HG03520 (cell line): ENCODE measurements around the gene KCNIP4.

Source experiments
- ATAC-seq: cut with Tn5 transposase; IDR thresholded peaks from one replicate; pipeline ENCODE4 v1.9.1; 2021; ENCODE audit warnings: mild to moderate bottlenecking, moderate library complexity; ENCODE audit not compliant: unreplicated experiment

The KCNIP4 gene

GRCh38 chr4:21856754-21857153 is 91.8 kb downstream of the KCNIP4 start:
- ATAC-seq: no peak

- ATAC-seq: no peak
Observed at GRCh38 chr4:21856301-21856700, 92.3 kb downstream of the KCNIP4 start.

GRCh38 chr4:21849077-21849476 is 99.5 kb downstream of the KCNIP4 start:
- no peak for ATAC-seq

- ATAC-seq: no peak
Observed at GRCh38 chr4:21848021-21848420, 100.6 kb downstream of the KCNIP4 start.

- ATAC-seq: no peak
Observed at GRCh38 chr4:21845663-21846062, 102.9 kb downstream of the KCNIP4 start.

GRCh38 chr4:21835712-21836111 is 112.9 kb downstream of the KCNIP4 start:
- no peak for ATAC-seq

GRCh38 chr4:21830272-21830671 is 118.3 kb downstream of the KCNIP4 start:
- ATAC-seq: no peak

- no peak for ATAC-seq
Observed at GRCh38 chr4:21827575-21827974, 121.0 kb downstream of the KCNIP4 start.

- no peak for ATAC-seq
Observed at GRCh38 chr4:21826071-21826470, 122.5 kb downstream of the KCNIP4 start.

GRCh38 chr4:21819086-21819485 is 129.5 kb downstream of the KCNIP4 start:
- ATAC-seq: no peak

GRCh38 chr4:21815651-21816377 is 132.8 kb downstream of the KCNIP4 start:
- no peak for ATAC-seq

- no peak for ATAC-seq
Observed at GRCh38 chr4:21811565-21811964, 137.0 kb downstream of the KCNIP4 start.

GRCh38 chr4:21806991-21807390 is 141.6 kb downstream of the KCNIP4 start:
- no peak for ATAC-seq

- ATAC-seq: no peak
Observed at GRCh38 chr4:21802406-21802805, 146.2 kb downstream of the KCNIP4 start.

- ATAC-seq: no peak
Observed at GRCh38 chr4:21801661-21802385, 146.7 kb downstream of the KCNIP4 start.

- ATAC-seq: no peak
Observed at GRCh38 chr4:21795091-21795490, 153.5 kb downstream of the KCNIP4 start.

GRCh38 chr4:21792736-21793135 is 155.8 kb downstream of the KCNIP4 start:
- ATAC-seq: no peak

GRCh38 chr4:21790438-21791029 is 158.0 kb downstream of the KCNIP4 start:
- no peak for ATAC-seq

- no peak for ATAC-seq
Observed at GRCh38 chr4:21780148-21780547, 168.4 kb downstream of the KCNIP4 start.

- no peak for ATAC-seq
Observed at GRCh38 chr4:21778702-21779101, 169.9 kb downstream of the KCNIP4 start.

GRCh38 chr4:21775703-21776102 is 172.9 kb downstream of the KCNIP4 start:
- ATAC-seq: no peak
